Esophagus muscularis mucosa (tissue), 3 donors: ENCODE results near the gene GRM2.

Experiments
- POLR2AphosphoS5 ChIP-seq, 2 donors: sonication (generic); formaldehyde crosslinking; IDR thresholded peaks; one replicate each; pipeline ENCODE4 v1.6.1; 2017; ENCODE audit warnings: antibody characterized with exemption in 2 of 2
- TF ChIP-seq, protein P1 (sequence below), 3 experiments: fragments of 200-600 bp in 2 of 3; fragments of 450-650 bp in 1 of 3; sonication (generic) in 2 of 3; IDR thresholded peaks; one replicate each; pipeline ENCODE4 v1.5.1; 2017 to 2019; ENCODE audit warnings: antibody characterized with exemption in 3 of 3, mild to moderate bottlenecking in 2 of 3, moderate library complexity in 1 of 3

DNA sequence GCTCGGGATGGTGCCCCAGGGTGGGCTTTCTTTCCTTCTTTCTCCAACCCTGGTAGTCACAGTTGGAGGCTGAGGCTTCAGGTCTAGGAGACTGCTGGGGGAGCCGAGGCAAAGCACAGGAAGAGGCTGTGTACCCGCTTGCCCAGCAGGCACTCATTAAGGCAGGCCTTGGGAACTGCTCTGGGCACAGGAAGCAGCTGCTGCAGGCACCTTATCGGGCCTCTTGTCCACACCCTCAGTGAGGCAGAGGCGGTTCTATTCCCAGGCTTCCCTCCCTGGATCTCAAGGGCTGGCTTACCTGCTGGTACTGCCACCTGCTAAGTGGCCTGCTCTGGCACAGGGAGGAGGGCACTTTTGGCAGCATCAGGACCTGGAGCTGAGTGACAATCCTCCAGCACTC, 15.8 kb upstream of the GRM2 start:
- TF ChIP-seq POLR2AphosphoS5 (IDR thresholded peaks at IDR 0.05), result no peak
- TF ChIP-seq, protein P1, sequence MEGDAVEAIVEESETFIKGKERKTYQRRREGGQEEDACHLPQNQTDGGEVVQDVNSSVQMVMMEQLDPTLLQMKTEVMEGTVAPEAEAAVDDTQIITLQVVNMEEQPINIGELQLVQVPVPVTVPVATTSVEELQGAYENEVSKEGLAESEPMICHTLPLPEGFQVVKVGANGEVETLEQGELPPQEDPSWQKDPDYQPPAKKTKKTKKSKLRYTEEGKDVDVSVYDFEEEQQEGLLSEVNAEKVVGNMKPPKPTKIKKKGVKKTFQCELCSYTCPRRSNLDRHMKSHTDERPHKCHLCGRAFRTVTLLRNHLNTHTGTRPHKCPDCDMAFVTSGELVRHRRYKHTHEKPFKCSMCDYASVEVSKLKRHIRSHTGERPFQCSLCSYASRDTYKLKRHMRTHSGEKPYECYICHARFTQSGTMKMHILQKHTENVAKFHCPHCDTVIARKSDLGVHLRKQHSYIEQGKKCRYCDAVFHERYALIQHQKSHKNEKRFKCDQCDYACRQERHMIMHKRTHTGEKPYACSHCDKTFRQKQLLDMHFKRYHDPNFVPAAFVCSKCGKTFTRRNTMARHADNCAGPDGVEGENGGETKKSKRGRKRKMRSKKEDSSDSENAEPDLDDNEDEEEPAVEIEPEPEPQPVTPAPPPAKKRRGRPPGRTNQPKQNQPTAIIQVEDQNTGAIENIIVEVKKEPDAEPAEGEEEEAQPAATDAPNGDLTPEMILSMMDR (IDR thresholded peaks at IDR 0.05), result no peak
